ENCODE measurements around the gene SLC6A17. TPM values are rescaled to one million over a fixed set of nuclear protein-coding genes. Genes with fewer than 3 reads are reported as not detected.

SLC6A17 gene
- total RNA-seq, 1 experiment from 2014 or later, result 0.24 TPM

GRCh38 chr1:110223127-110223526 lies 72.8 kb downstream of the SLC6A17 start (continued):
- no peak for TF ChIP-seq TEAD4 (CRISPR knock-in tag; IDR thresholded peaks at IDR 0.05)

DNA sequence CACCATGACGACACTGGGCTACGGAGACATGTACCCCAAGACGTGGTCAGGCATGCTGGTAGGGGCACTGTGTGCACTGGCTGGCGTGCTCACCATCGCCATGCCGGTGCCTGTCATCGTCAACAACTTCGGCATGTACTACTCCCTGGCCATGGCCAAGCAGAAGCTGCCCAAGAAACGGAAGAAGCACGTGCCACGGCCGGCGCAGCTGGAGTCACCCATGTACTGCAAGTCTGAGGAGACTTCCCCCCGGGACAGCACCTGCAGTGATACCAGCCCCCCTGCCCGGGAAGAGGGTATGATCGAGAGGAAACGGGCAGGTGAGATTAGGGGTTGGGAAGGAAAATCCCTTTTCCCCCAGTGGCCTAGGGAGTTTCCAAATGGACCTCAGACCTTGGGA lies 73.3 kb downstream of the SLC6A17 start:
- no peak overlapping the region for H3K4me3 Mint-ChIP-seq
- H3K36me3 Mint-ChIP-seq, result peaks cover 21% of the 10 kb centered on the region
- TF ChIP-seq ETV6 (CRISPR knock-in tag; IDR thresholded peaks at IDR 0.05), result no peak
- no peak for TF ChIP-seq RORB (CRISPR knock-in tag; IDR thresholded peaks at IDR 0.05)
- no peak for TF ChIP-seq FOXK1 (CRISPR knock-in tag; IDR thresholded peaks at IDR 0.05)
- TF ChIP-seq HMGXB4 (CRISPR knock-in tag; IDR thresholded peaks at IDR 0.05), result no peak
- no peak for TF ChIP-seq ZNF232 (CRISPR knock-in tag; IDR thresholded peaks at IDR 0.05)
- no peak for TF ChIP-seq E2F4 (CRISPR knock-in tag; IDR thresholded peaks at IDR 0.05; ENCODE audit: borderline replicate concordance, low read depth)
- TF ChIP-seq, protein P1, sequence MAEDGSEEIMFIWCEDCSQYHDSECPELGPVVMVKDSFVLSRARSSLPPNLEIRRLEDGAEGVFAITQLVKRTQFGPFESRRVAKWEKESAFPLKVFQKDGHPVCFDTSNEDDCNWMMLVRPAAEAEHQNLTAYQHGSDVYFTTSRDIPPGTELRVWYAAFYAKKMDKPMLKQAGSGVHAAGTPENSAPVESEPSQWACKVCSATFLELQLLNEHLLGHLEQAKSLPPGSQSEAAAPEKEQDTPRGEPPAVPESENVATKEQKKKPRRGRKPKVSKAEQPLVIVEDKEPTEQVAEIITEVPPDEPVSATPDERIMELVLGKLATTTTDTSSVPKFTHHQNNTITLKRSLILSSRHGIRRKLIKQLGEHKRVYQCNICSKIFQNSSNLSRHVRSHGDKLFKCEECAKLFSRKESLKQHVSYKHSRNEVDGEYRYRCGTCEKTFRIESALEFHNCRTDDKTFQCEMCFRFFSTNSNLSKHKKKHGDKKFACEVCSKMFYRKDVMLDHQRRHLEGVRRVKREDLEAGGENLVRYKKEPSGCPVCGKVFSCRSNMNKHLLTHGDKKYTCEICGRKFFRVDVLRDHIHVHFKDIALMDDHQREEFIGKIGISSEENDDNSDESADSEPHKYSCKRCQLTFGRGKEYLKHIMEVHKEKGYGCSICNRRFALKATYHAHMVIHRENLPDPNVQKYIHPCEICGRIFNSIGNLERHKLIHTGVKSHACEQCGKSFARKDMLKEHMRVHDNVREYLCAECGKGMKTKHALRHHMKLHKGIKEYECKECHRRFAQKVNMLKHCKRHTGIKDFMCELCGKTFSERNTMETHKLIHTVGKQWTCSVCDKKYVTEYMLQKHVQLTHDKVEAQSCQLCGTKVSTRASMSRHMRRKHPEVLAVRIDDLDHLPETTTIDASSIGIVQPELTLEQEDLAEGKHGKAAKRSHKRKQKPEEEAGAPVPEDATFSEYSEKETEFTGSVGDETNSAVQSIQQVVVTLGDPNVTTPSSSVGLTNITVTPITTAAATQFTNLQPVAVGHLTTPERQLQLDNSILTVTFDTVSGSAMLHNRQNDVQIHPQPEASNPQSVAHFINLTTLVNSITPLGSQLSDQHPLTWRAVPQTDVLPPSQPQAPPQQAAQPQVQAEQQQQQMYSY (CRISPR knock-in tag; IDR thresholded peaks at IDR 0.05), result no peak
- no peak for TF ChIP-seq TCF7 (CRISPR knock-in tag; IDR thresholded peaks at IDR 0.05; ENCODE audit: low read depth)
- TF ChIP-seq, protein P2, sequence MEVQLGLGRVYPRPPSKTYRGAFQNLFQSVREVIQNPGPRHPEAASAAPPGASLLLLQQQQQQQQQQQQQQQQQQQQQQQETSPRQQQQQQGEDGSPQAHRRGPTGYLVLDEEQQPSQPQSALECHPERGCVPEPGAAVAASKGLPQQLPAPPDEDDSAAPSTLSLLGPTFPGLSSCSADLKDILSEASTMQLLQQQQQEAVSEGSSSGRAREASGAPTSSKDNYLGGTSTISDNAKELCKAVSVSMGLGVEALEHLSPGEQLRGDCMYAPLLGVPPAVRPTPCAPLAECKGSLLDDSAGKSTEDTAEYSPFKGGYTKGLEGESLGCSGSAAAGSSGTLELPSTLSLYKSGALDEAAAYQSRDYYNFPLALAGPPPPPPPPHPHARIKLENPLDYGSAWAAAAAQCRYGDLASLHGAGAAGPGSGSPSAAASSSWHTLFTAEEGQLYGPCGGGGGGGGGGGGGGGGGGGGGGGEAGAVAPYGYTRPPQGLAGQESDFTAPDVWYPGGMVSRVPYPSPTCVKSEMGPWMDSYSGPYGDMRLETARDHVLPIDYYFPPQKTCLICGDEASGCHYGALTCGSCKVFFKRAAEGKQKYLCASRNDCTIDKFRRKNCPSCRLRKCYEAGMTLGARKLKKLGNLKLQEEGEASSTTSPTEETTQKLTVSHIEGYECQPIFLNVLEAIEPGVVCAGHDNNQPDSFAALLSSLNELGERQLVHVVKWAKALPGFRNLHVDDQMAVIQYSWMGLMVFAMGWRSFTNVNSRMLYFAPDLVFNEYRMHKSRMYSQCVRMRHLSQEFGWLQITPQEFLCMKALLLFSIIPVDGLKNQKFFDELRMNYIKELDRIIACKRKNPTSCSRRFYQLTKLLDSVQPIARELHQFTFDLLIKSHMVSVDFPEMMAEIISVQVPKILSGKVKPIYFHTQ (CRISPR knock-in tag; IDR thresholded peaks at IDR 0.05), result no peak
- no peak for TF ChIP-seq CBFB (CRISPR knock-in tag; IDR thresholded peaks at IDR 0.05; ENCODE audit: low read depth)
- POLR2A ChIA-PET, result no interaction called here
- H3K27ac Mint-ChIP-seq, result no peak overlapping the region
- H3K27me3 Mint-ChIP-seq (ENCODE audit: low read depth), result no peaks in the 10 kb centered on the region
- CTCF ChIA-PET, result interaction anchor here (2.3 kb wide), 1 partner anchor 89 kb away, joined by 15 read pairs; no protein-coding TSS in a partner anchor
- ATAC-seq (no peak), DNase-seq (ENCODE audit: low spot score) (no peak)
- H3K9me3 Mint-ChIP-seq, result no peaks in the 10 kb centered on the region
- H3K4me1 Mint-ChIP-seq, result peaks cover 14% of the 10 kb centered on the region

GRCh38 chr1:110224240-110224995 lies 74.1 kb downstream of the SLC6A17 start:
- no peaks in the 10 kb centered on the region for H3K27me3 Mint-ChIP-seq (ENCODE audit: low read depth)
- peaks cover 14% of the 10 kb centered on the region for H3K4me1 Mint-ChIP-seq
- CTCF ChIA-PET, result interaction anchor here (1.2 to 2.3 kb wide), 3 partner anchors 12 to 88 kb away, joined by 4 to 15 read pairs (median 13); no protein-coding TSS in a partner anchor
- H3K36me3 Mint-ChIP-seq, result peaks cover 21% of the 10 kb centered on the region
- no peak for ATAC-seq
- H3K4me3 Mint-ChIP-seq, result no peak overlapping the region
- no peak for DNase-seq (ENCODE audit: low spot score)
- H3K9me3 Mint-ChIP-seq, result no peaks in the 10 kb centered on the region
- POLR2A ChIA-PET, result no interaction called here
- H3K27ac Mint-ChIP-seq, result peak overlapping the region; percentile 72; the same call in 1 of the 2 replicates
- TF ChIP-seq SOX15 (CRISPR knock-in tag; IDR thresholded peaks at IDR 0.05), result no peak
- TF ChIP-seq, protein P1 (CRISPR knock-in tag; IDR thresholded peaks at IDR 0.05), result no peak
- no peak for TF ChIP-seq NR1H2 (CRISPR knock-in tag; IDR thresholded peaks at IDR 0.05)
- TF ChIP-seq TEAD1 (CRISPR knock-in tag; IDR thresholded peaks at IDR 0.05), result no peak
- no peak for TF ChIP-seq TP53 (CRISPR knock-in tag; IDR thresholded peaks at IDR 0.05)
- no peak for TF ChIP-seq GRHL2 (CRISPR knock-in tag; IDR thresholded peaks at IDR 0.05; ENCODE audit: insufficient replicate concordance, severe bottlenecking)
- TF ChIP-seq FOXK1 (CRISPR knock-in tag; IDR thresholded peaks at IDR 0.05), result no peak
- TF ChIP-seq ATF1 (CRISPR knock-in tag; IDR thresholded peaks at IDR 0.05), result no peak
- no peak for TF ChIP-seq GTF2I (CRISPR knock-in tag; conservative IDR thresholded peaks at IDR 0.05)
- no peak for TF ChIP-seq CREB1 (CRISPR knock-in tag; IDR thresholded peaks at IDR 0.05)
